G401.6 (cell line): Measurements from ENCODE around the gene ACTMAP.

ENCODE experiments used
- FAIRE-seq: peaks from 2 replicates; lab custom pipeline; 2012; peaks lifted over from hg19 to GRCh38; lab: Jason Lieb, UNC

ACTMAP gene

GRCh38 chr19:40717880-40718773 is 32.1 kb downstream of the ACTMAP start:
- no peak for FAIRE-seq

GRCh38 chr19:40717325-40717879 is 32.9 kb downstream of the ACTMAP start:
- no peak for FAIRE-seq

GRCh38 chr19:40716482-40717324 is 33.6 kb downstream of the ACTMAP start, which contains the start of the genes COQ8B and ITPKC:
Gene COQ8B (minus strand): TSS chr19:40716886. CDS start chr19:40714632, 2,254 bp downstream.
Gene ITPKC (plus strand): TSS chr19:40717112. CDS start chr19:40717136, 24 bp downstream.
- peak; percentile 93 for FAIRE-seq

- FAIRE-seq: no peak
Observed at GRCh38 chr19:40716031-40716481, 34.2 kb downstream of the ACTMAP start.

- FAIRE-seq: peak; percentile 73
Observed at GRCh38 chr19:40714441-40715299, 35.6 kb downstream of the ACTMAP start.

GRCh38 chr19:40713939-40714338 is 36.3 kb downstream of the ACTMAP start:
- FAIRE-seq: no peak

GRCh38 chr19:40709817-40710216 is 40.5 kb downstream of the ACTMAP start:
- no peak for FAIRE-seq

GRCh38 chr19:40707615-40708014 is 42.7 kb downstream of the ACTMAP start:
- no peak for FAIRE-seq

- no peak for FAIRE-seq
Observed at GRCh38 chr19:40705950-40706619, 44.2 kb downstream of the ACTMAP start.

GRCh38 chr19:40705362-40705651 is 45.0 kb downstream of the ACTMAP start:
- FAIRE-seq: no peak

GRCh38 chr19:40704491-40705361 is 45.6 kb downstream of the ACTMAP start:
- FAIRE-seq: no peak

GRCh38 chr19:40703029-40703755 is 47.1 kb downstream of the ACTMAP start:
- FAIRE-seq: no peak

- no peak for FAIRE-seq
Observed at GRCh38 chr19:40702337-40703012, 47.8 kb downstream of the ACTMAP start.

GRCh38 chr19:40701758-40702157 is 48.5 kb downstream of the ACTMAP start:
- no peak for FAIRE-seq

- no peak for FAIRE-seq
Observed at GRCh38 chr19:40700083-40700482, 50.2 kb downstream of the ACTMAP start.

GRCh38 chr19:40697007-40697406 is 53.3 kb downstream of the ACTMAP start:
- no peak for FAIRE-seq

GRCh38 chr19:40695881-40696280 is 54.4 kb downstream of the ACTMAP start:
- no peak for FAIRE-seq

- FAIRE-seq: no peak
Observed at GRCh38 chr19:40693896-40694295, 56.4 kb downstream of the ACTMAP start.
